Left cardiac atrium (tissue), 4 donors: ENCODE data around the gene GJC2. TPM values are rescaled to one million over a fixed set of nuclear protein-coding genes. Genes with fewer than 3 reads are reported as not detected.
A peak's percentile ranks its signal among the peaks of the same experiment; 100 is the strongest.
"Not testable (repeated sequence)": the region's sequence is repeated elsewhere in the genome, so short reads cannot be mapped to it uniquely, and the experiment has no call there.

Source experiments
- ATAC-seq, 2 donors: fragments of 200-7000 bp; cut with Tn5 transposase; one replicate each; pipeline ENCODE4 v1.9.1; 2020; ENCODE audit warnings: mild to moderate bottlenecking in 2 of 2, moderate library complexity in 2 of 2
- DNase-seq: peaks from one replicate; pipeline ENCODE4 v3.0.0-alpha.2; 2020
- intact Hi-C, 2 donors: fragments of 100-400 bp; cut with DNase I; formaldehyde crosslinking; loops; one replicate each; pipeline versions ENCODE4 v1.14.1 to v1.15.1; 2022 to 2023
- total RNA-seq, 2 donors: library from RNA; stranded (reverse); fragmentation: NEBNext Ultra II Directional; extraction: Animal tissue kit (Norgen Biotek cat#: 25700); gene quantifications; one replicate each; pipeline ENCODE4 v1.2.1, GENCODE V29; 2021
- donor health status: DM: no; HTN: yes; CAD: no.
- donor health status: DM: no; HTN: yes; CAD: no; lungs with severe emphysema.
- donor health status: DM: yes; HTN: yes; CAD: no.
- donor health status: Dilated cardiomyopathy.

GJC2 gene
- total RNA-seq, 2 donors from 2014 or later, result 2.2 to 2.3 TPM

- DNase-seq, intact Hi-C loops, ATAC-seq: not testable (repeated sequence)
Measured at GRCh38 chr1:228111315-228111714, 38.4 kb upstream of the GJC2 start.

- ATAC-seq (no peak), DNase-seq (no peak)
- intact Hi-C loops, result no loop called here
Measured at GRCh38 chr1:228112167-228112566, 37.6 kb upstream of the GJC2 start.

- ATAC-seq (no peak), DNase-seq (no peak)
- intact Hi-C loops, result no loop called here
Measured at GRCh38 chr1:228112617-228113016, 37.1 kb upstream of the GJC2 start.

- no peak for DNase-seq
- ATAC-seq, result no peak
- intact Hi-C loops, result no loop called here
Measured at GRCh38 chr1:228114827-228115226, 34.9 kb upstream of the GJC2 start.

- no peak for ATAC-seq
Measured at GRCh38 chr1:228117335-228117734, 32.4 kb upstream of the GJC2 start.

GRCh38 chr1:228118040-228118439 is 31.7 kb upstream of the GJC2 start:
- no peak for DNase-seq
- intact Hi-C loops, result no loop called here
- no peak for ATAC-seq

More at GRCh38 chr1:228117335-228117734, 32.4 kb upstream of the GJC2 start:
- intact Hi-C loops, result no loop called here
- no peak for DNase-seq

GRCh38 chr1:228120351-228120750 is 29.4 kb upstream of the GJC2 start:
- DNase-seq (no peak), ATAC-seq (no peak)
- intact Hi-C loops, result no loop called here

- DNase-seq, result no peak
- intact Hi-C loops, result no loop called here
- ATAC-seq, result no peak
Measured at GRCh38 chr1:228120857-228121489, 28.8 kb upstream of the GJC2 start.

GRCh38 chr1:228122921-228123441 is 26.7 kb upstream of the GJC2 start:
- ATAC-seq (no peak), DNase-seq (no peak)
- intact Hi-C loops, result no loop called here

GRCh38 chr1:228123505-228123904 is 26.2 kb upstream of the GJC2 start:
- intact Hi-C loops, result no loop called here
- ATAC-seq, result no peak
- DNase-seq, result no peak

- ATAC-seq (no peak), DNase-seq (no peak)
- intact Hi-C loops, result no loop called here
Measured at GRCh38 chr1:228125185-228125584, 24.5 kb upstream of the GJC2 start.

GRCh38 chr1:228131766-228132165 is 18.0 kb upstream of the GJC2 start:
- ATAC-seq, result no peak
- intact Hi-C loops, result loop anchor here in 1 of 2 donors (10.0 kb wide), 1 partner anchor 263 kb away; no protein-coding TSS in a partner anchor

GRCh38 chr1:228134591-228134990 is 15.1 kb upstream of the GJC2 start:
- intact Hi-C loops, result loop anchor here in 1 of 2 donors (10.0 kb wide), 1 partner anchor 260 kb away; no protein-coding TSS in a partner anchor
- DNase-seq (no peak), ATAC-seq (no peak)

More at GRCh38 chr1:228131766-228132165, 18.0 kb upstream of the GJC2 start:
- no peak for DNase-seq

GRCh38 chr1:228136901-228137300 is 12.8 kb upstream of the GJC2 start:
- ATAC-seq, result no peak
- no peak for DNase-seq
- intact Hi-C loops, result loop anchor here in 1 of 2 donors (10.0 kb wide), 1 partner anchor 258 kb away; no protein-coding TSS in a partner anchor

GRCh38 chr1:228139406-228139930 is 10.3 kb upstream of the GJC2 start:
- DNase-seq, result no peak
- intact Hi-C loops, result loop anchor here in 1 of 2 donors (10.0 kb wide), 1 partner anchor 255 kb away; no protein-coding TSS in a partner anchor
- no peak for ATAC-seq

GRCh38 chr1:228139931-228140723 is 9.6 kb upstream of the GJC2 start, which contains the start of gene GUK1:
Gene GUK1, plus strand, starts transcription at chr1:228140279. Its CDS starts 24 bp downstream, at chr1:228140303.
- DNase-seq, result peak; percentile 100
- ATAC-seq, result peak; percentile 95 to 96
- intact Hi-C loops, result loop anchor here in 1 of 2 donors (10.0 kb wide), 1 partner anchor 255 kb away; no protein-coding TSS in a partner anchor

- peak; percentile 28 for DNase-seq
- intact Hi-C loops, result no loop called here
Measured at GRCh38 chr1:228140724-228141225, 9.0 kb upstream of the GJC2 start.

GRCh38 chr1:228141226-228142044 is 8.3 kb upstream of the GJC2 start:
- intact Hi-C loops, result no loop called here
- ATAC-seq, result peak in 1 of 2 donors; percentile 9
- peak; percentile 78 for DNase-seq

More at GRCh38 chr1:228140724-228141225, 9.0 kb upstream of the GJC2 start:
- ATAC-seq, result no peak
